SK-N-SH (cell line): Measurements from ENCODE around the gene ADH1B. TPM values are rescaled to one million over a fixed set of nuclear protein-coding genes. Genes with fewer than 3 reads are reported as not detected.

ENCODE experiments used
- CTCF ChIA-PET: fragments of 300-600, 350-600 bp; formaldehyde crosslinking; extraction: SDS; loops from one replicate; lab custom pipeline; 2021; lab: Yijun Ruan, JAX
- POLR2A ChIA-PET: fragments of 350-600 bp; sonication (Branson Sonifier 250); formaldehyde crosslinking; extraction: SDS; loops from one replicate; lab custom pipeline; 2020; ENCODE audit warnings: antibody characterized with exemption, inconsistent platforms; lab: Yijun Ruan, JAX
- DNase-seq: peaks from one replicate; pipeline ENCODE4 v3.0.0; 2012
- H2AFZ ChIP-seq: fragments of 200-600 bp; sonication (generic); 2 replicates; pipeline ENCODE4 v1.8.1; 2016; ENCODE audit warnings: antibody characterized with exemption, mild to moderate bottlenecking, low read depth
- H3F3A ChIP-seq: fragments of 200-600 bp; sonication (generic); replicated peaks from 2 replicates; pipeline ENCODE3; 2016; ENCODE audit warnings: antibody characterized with exemption, mild to moderate bottlenecking; ENCODE audit not compliant: insufficient read depth
- H3K27ac ChIP-seq, 2 experiments: fragments of 200-500 bp in 1 of 2; fragments of 200-600 bp in 1 of 2; sonication (Bioruptor generic) in 1 of 2; sonication (generic), shearing (Covaris generic) in 1 of 2; 2 replicates each; pipeline versions ENCODE4 v1.5.1 to v1.6.1; 2014 to 2016; ENCODE audit warnings: low read depth in 2 of 2, inconsistent platforms in 1 of 2, low read length in 1 of 2, mild to moderate bottlenecking in 1 of 2, mixed read lengths in 1 of 2
- H3K27me3 ChIP-seq: fragments of 200-600 bp; sonication (generic), shearing (Covaris generic); 2 replicates; pipeline ENCODE4 v1.6.1; 2016; ENCODE audit warnings: mixed run types; ENCODE audit not compliant: insufficient read depth
- H3K36me3 ChIP-seq, 2 experiments: fragments of 200-500 bp in 1 of 2; fragments of 200-600 bp in 1 of 2; sonication (Bioruptor generic) in 1 of 2; sonication (generic) in 1 of 2; replicated peaks in 1 of 2; 2 replicates each; pipeline versions ENCODE3 to v1.5.1; 2014 to 2016; ENCODE audit warnings: low read length in 1 of 2, mild to moderate bottlenecking in 1 of 2; ENCODE audit not compliant: insufficient read depth in 2 of 2, control insufficient read depth in 1 of 2
- H3K4me1 ChIP-seq, 2 experiments: fragments of 200-500 bp in 1 of 2; fragments of 200-600 bp in 1 of 2; sonication (Bioruptor generic) in 1 of 2; sonication (generic), shearing (Covaris generic) in 1 of 2; 2 replicates each; pipeline versions ENCODE4 v1.5.1 to v1.6.1; 2014 to 2016; ENCODE audit warnings: low read depth in 1 of 2, low read length in 1 of 2, mixed run types in 1 of 2; ENCODE audit not compliant: insufficient read depth in 2 of 2, control insufficient read depth in 1 of 2
- H3K4me2 ChIP-seq: fragments of 200-600 bp; sonication (generic), shearing (Covaris generic); 2 replicates; pipeline ENCODE4 v1.6.1; 2017; ENCODE audit warnings: mixed run types
- H3K4me3 ChIP-seq, 2 experiments: fragments of 200-500 bp in 1 of 2; fragments of 200-600 bp in 1 of 2; sonication (Bioruptor generic) in 1 of 2; sonication (generic), shearing (Covaris generic) in 1 of 2; 2 replicates each; pipeline versions ENCODE4 v1.5.1 to v1.8.1; 2014 to 2016; ENCODE audit warnings: low read depth in 2 of 2, inconsistent platforms in 1 of 2, low read length in 1 of 2, mild to moderate bottlenecking in 1 of 2, mixed read lengths in 1 of 2, moderate library complexity in 1 of 2
- H3K79me2 ChIP-seq: fragments of 200-600 bp; sonication (generic); 2 replicates; pipeline ENCODE4 v1.8.1; 2017; ENCODE audit warnings: mild to moderate bottlenecking; ENCODE audit not compliant: insufficient read depth
- H3K9ac ChIP-seq: fragments of 200-600 bp; sonication (generic); 2 replicates; pipeline ENCODE4 v1.6.1; 2017; ENCODE audit warnings: mixed run types
- H3K9me2 ChIP-seq: fragments of 200-600 bp; sonication (generic); 2 replicates; pipeline ENCODE4 v1.6.1; 2017; ENCODE audit warnings: mixed run types
- H3K9me3 ChIP-seq: fragments of 200-600 bp; sonication (generic); 2 replicates; pipeline ENCODE4 v1.6.1; 2017; ENCODE audit warnings: mixed run types, mild to moderate bottlenecking, moderate library complexity
- H4K20me1 ChIP-seq: fragments of 200-600 bp; sonication (generic); 2 replicates; pipeline ENCODE4 v1.6.1; 2017; ENCODE audit warnings: mild to moderate bottlenecking, mixed run types; ENCODE audit not compliant: insufficient read depth
- CHD2 ChIP-seq: fragments of 150-350 bp; IDR thresholded peaks from 2 replicates; pipeline ENCODE4 v1.6.1; 2018; ENCODE audit warnings: low read length; ENCODE audit not compliant: partially characterized antibody
- FOSL2 ChIP-seq: IDR thresholded peaks from 2 replicates; pipeline ENCODE4 v1.4.0; 2012; ENCODE audit warnings: low read depth, mild to moderate bottlenecking, moderate library complexity, borderline replicate concordance
- FOXM1 ChIP-seq: IDR thresholded peaks from 2 replicates; pipeline ENCODE4 v1.4.0; 2012; ENCODE audit warnings: low read depth, mild to moderate bottlenecking
- MXI1 ChIP-seq: IDR thresholded peaks from 2 replicates; pipeline ENCODE4 v1.6.1; 2012; ENCODE audit warnings: mild to moderate bottlenecking, low read depth, low read length, improper control_type of control experiment
- RAD21 ChIP-seq: IDR thresholded peaks from 2 replicates; pipeline ENCODE4 v1.6.1; 2012; ENCODE audit warnings: mild to moderate bottlenecking, low read length
- RCOR1 ChIP-seq: fragments of 150-350 bp; IDR thresholded peaks from 2 replicates; pipeline ENCODE4 v1.6.1; 2017; ENCODE audit warnings: antibody characterized with exemption, low read length
- REST ChIP-seq: IDR thresholded peaks from 2 replicates; pipeline ENCODE4 v1.6.1; 2012; ENCODE audit warnings: mild to moderate bottlenecking, low read depth, low read length, moderate library complexity
- SMC3 ChIP-seq: IDR thresholded peaks from 2 replicates; pipeline ENCODE4 v1.6.1; 2012; ENCODE audit warnings: low read depth, low read length, improper control_type of control experiment
- TAF1 ChIP-seq: IDR thresholded peaks from 2 replicates; pipeline ENCODE4 v1.6.1; 2012; ENCODE audit warnings: low read depth, mild to moderate bottlenecking, low read length, moderate library complexity, borderline replicate concordance
- TCF12 ChIP-seq: IDR thresholded peaks from 2 replicates; pipeline ENCODE4 v1.4.0; 2012
- TEAD4 ChIP-seq: IDR thresholded peaks from 2 replicates; pipeline ENCODE4 v1.4.0; 2012; ENCODE audit warnings: mild to moderate bottlenecking, borderline replicate concordance; ENCODE audit not compliant: insufficient read depth
- WGBS: methylation state at CpG from one replicate; pipeline ENCODE4 v1.1.6; 2017; ENCODE audit warnings: low lambda C conversion rate; 5-methylcytosine and 5-hydroxymethylcytosine counted together
- polyA plus RNA-seq, 3 experiments: library from polyadenylated mRNA; depleted of rRNA; stranded (reverse); fragments of >200 nt; gene quantifications; 2 replicates each; pipeline ENCODE4 v1.2.3, GENCODE V29; 2012
- TF ChIP-seq, protein P1 (sequence below): fragments of 150-350 bp; IDR thresholded peaks from 2 replicates; pipeline ENCODE4 v1.6.1; 2016; ENCODE audit warnings: mild to moderate bottlenecking, low read depth, low read length
- TF ChIP-seq, protein P2 (sequence below): IDR thresholded peaks from 2 replicates; pipeline ENCODE4 v1.4.0; 2012; ENCODE audit warnings: low read depth
- TF ChIP-seq, protein P3 (sequence below): IDR thresholded peaks from 2 replicates; pipeline ENCODE4; 2012

ADH1B gene
- polyA plus RNA-seq, 1 of the 3 experiments (the other 2 are of a cell fraction), result not detected

DNA sequence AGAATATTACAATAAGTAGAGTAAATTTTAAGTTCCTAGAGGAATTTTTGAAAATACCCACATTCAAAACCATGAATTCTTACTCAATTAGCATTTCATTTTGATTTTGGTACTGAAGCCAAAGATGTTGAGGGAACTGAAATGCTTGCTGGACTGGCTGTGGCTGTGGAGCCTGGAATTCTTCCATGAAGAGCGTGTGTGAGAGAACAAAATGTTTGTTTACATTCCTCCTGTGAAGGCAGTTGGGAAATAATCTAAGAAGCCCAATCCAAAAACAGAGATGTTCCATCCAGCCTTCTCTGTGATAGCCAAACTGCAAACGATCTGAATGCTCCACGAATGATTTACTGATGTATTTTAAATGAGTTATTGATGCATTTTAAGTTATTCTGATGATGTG is 3.8 kb upstream of the ADH1B start (continued):
- no peak for TF ChIP-seq TCF12

DNA sequence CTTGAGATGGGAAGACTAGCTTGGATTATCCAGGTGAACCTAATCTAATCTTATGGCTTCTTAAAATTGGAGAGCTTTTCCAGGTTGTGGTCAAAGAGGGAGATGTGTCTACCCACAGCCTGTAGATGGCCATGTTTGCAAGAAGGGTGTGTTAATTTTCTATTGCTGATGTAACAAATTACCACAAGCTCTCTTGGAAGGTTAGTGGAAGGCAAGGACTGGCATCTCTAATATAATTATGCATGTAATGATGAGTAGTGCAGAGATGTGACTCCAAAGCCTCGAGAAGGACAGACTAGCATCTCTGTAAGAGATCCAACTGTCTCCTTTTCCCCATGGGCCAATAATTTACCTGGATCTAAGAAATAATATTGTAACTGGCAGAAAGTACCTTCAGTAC is 3.2 kb upstream of the ADH1B start:
- H3K27ac ChIP-seq, result no peak overlapping the region
- no peaks in the 10 kb centered on the region for H3K36me3 ChIP-seq
- H3K4me2 ChIP-seq, result no peak overlapping the region
- WGBS, result 4% methylated on average over 1 of the region's 1 CpG
- TF ChIP-seq, protein P1, sequence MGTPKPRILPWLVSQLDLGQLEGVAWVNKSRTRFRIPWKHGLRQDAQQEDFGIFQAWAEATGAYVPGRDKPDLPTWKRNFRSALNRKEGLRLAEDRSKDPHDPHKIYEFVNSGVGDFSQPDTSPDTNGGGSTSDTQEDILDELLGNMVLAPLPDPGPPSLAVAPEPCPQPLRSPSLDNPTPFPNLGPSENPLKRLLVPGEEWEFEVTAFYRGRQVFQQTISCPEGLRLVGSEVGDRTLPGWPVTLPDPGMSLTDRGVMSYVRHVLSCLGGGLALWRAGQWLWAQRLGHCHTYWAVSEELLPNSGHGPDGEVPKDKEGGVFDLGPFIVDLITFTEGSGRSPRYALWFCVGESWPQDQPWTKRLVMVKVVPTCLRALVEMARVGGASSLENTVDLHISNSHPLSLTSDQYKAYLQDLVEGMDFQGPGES, result no peak
- no peak for TF ChIP-seq TAF1
- TF ChIP-seq SMC3, result no peak
- TF ChIP-seq TEAD4, result no peak
- TF ChIP-seq FOXM1, result no peak
- TF ChIP-seq RCOR1, result no peak
- TF ChIP-seq RAD21, result no peak
- TF ChIP-seq, protein P2, sequence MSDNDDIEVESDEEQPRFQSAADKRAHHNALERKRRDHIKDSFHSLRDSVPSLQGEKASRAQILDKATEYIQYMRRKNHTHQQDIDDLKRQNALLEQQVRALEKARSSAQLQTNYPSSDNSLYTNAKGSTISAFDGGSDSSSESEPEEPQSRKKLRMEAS, result no peak
- no peak for TF ChIP-seq CHD2
- TF ChIP-seq REST, result no peak
- no peak for TF ChIP-seq FOSL2
- no peak for TF ChIP-seq TCF12
- TF ChIP-seq, protein P3, sequence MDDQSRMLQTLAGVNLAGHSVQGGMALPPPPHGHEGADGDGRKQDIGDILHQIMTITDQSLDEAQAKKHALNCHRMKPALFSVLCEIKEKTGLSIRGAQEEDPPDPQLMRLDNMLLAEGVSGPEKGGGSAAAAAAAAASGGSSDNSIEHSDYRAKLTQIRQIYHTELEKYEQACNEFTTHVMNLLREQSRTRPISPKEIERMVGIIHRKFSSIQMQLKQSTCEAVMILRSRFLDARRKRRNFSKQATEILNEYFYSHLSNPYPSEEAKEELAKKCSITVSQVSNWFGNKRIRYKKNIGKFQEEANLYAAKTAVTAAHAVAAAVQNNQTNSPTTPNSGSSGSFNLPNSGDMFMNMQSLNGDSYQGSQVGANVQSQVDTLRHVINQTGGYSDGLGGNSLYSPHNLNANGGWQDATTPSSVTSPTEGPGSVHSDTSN, result no peak
- no peak for TF ChIP-seq MXI1
- TF ChIP-seq, all 33 proteins: peak for 0
- no peaks in the 10 kb centered on the region for H3F3A ChIP-seq
- no peak overlapping the region for H2AFZ ChIP-seq
- no peaks in the 10 kb centered on the region for H3K79me2 ChIP-seq
- no peaks in the 10 kb centered on the region for H3K4me1 ChIP-seq
- ChIA-PET POLR2A (no interaction called here), CTCF (no interaction called here)
- no peaks in the 10 kb centered on the region for H3K27me3 ChIP-seq
- H4K20me1 ChIP-seq, result no peaks in the 10 kb centered on the region
- no peak for DNase-seq
- no peaks in the 10 kb centered on the region for H3K9me3 ChIP-seq
- H3K9me2 ChIP-seq, result no peaks in the 10 kb centered on the region
- no peak overlapping the region for H3K4me3 ChIP-seq
- no peak overlapping the region for H3K9ac ChIP-seq
